Measurements from ENCODE around the gene CCDC196. TPM values are rescaled to one million over a fixed set of nuclear protein-coding genes. Genes with fewer than 3 reads are reported as not detected.

Gene CCDC196
- total RNA-seq, 1 donor from 2014 or later, result not detected

GRCh38 chr14:66471584-66471983 is 14.6 kb upstream of the CCDC196 start:
- no peaks in the 10 kb centered on the region for H3K36me3 ChIP-seq (ENCODE audit: control insufficient read depth in 3 of 3, insufficient read depth in 3 of 3, low read length in 3 of 3)
- H3K27ac ChIP-seq (ENCODE audit: low read depth, low read length), result no peak overlapping the region
- H3K27me3 ChIP-seq (ENCODE audit: control insufficient read depth in 3 of 3, insufficient read depth in 3 of 3, low read length in 3 of 3), result no peaks in the 10 kb centered on the region
- no peak overlapping the region for H3K9ac ChIP-seq (ENCODE audit: low read depth in 1 of 3, low read length in 3 of 3)
- H3K4me3 ChIP-seq (ENCODE audit: low read length in 3 of 3), result no peak overlapping the region
- H3K9me3 ChIP-seq (ENCODE audit: control insufficient read depth in 3 of 3, low read length in 3 of 3), result no peaks in the 10 kb centered on the region
- no peaks in the 10 kb centered on the region for H3K4me1 ChIP-seq (ENCODE audit: control insufficient read depth in 3 of 3, insufficient read depth in 3 of 3, low read length in 3 of 3)

- H3K9ac ChIP-seq (ENCODE audit: low read depth in 1 of 3, low read length in 3 of 3), result no peak overlapping the region
- H3K9me3 ChIP-seq (ENCODE audit: control insufficient read depth in 3 of 3, low read length in 3 of 3), result no peaks in the 10 kb centered on the region
- no peaks in the 10 kb centered on the region for H3K36me3 ChIP-seq (ENCODE audit: control insufficient read depth in 3 of 3, insufficient read depth in 3 of 3, low read length in 3 of 3)
- H3K27me3 ChIP-seq (ENCODE audit: control insufficient read depth in 3 of 3, insufficient read depth in 3 of 3, low read length in 3 of 3), result no peaks in the 10 kb centered on the region
- no peak overlapping the region for H3K27ac ChIP-seq (ENCODE audit: low read depth, low read length)
- H3K4me1 ChIP-seq (ENCODE audit: control insufficient read depth in 3 of 3, insufficient read depth in 3 of 3, low read length in 3 of 3), result no peaks in the 10 kb centered on the region
- H3K4me3 ChIP-seq (ENCODE audit: low read length in 3 of 3), result no peak overlapping the region
These were observed 13.9 kb upstream of the CCDC196 start for GRCh38 chr14:66472251-66472650.

- Histone ChIP-seq H3K27me3 (ENCODE audit: control insufficient read depth in 3 of 3, insufficient read depth in 3 of 3, low read length in 3 of 3) (no peaks in the 10 kb centered on the region), H3K4me3 (ENCODE audit: low read length in 3 of 3) (no peak overlapping the region), H3K27ac (ENCODE audit: low read depth, low read length) (no peak overlapping the region), H3K9me3 (ENCODE audit: control insufficient read depth in 3 of 3, low read length in 3 of 3) (no peaks in the 10 kb centered on the region), H3K9ac (ENCODE audit: low read depth in 1 of 3, low read length in 3 of 3) (no peak overlapping the region), H3K4me1 (ENCODE audit: control insufficient read depth in 3 of 3, insufficient read depth in 3 of 3, low read length in 3 of 3) (no peaks in the 10 kb centered on the region), H3K36me3 (ENCODE audit: control insufficient read depth in 3 of 3, insufficient read depth in 3 of 3, low read length in 3 of 3) (no peaks in the 10 kb centered on the region)
These were observed 12.9 kb upstream of the CCDC196 start for GRCh38 chr14:66473223-66473622.

DNA sequence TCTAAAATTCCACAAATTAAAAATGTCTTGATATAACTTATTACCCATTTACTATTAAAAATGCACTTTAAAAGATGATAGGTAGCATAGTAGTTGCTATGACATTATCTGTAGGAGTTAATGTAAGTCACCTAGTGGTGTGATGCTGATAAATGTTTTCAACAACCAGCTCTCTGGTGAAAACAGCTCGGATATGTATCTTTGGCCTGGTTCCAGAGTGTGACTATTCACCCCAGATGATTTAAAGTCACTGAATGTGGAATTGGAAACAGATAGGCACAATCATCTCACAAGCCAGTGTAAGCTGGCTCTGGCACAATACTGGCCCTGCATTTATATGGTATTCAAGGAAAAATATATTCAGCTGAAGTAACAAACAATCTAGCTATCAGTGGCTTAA is 9.2 kb upstream of the CCDC196 start:
- no peak overlapping the region for H3K27ac ChIP-seq (ENCODE audit: low read depth, low read length)
- no peak overlapping the region for H3K9ac ChIP-seq (ENCODE audit: low read depth in 1 of 3, low read length in 3 of 3)
- H3K9me3 ChIP-seq (ENCODE audit: control insufficient read depth in 3 of 3, low read length in 3 of 3), result no peaks in the 10 kb centered on the region
- H3K27me3 ChIP-seq (ENCODE audit: control insufficient read depth in 3 of 3, insufficient read depth in 3 of 3, low read length in 3 of 3), result no peaks in the 10 kb centered on the region
- H3K36me3 ChIP-seq (ENCODE audit: control insufficient read depth in 3 of 3, insufficient read depth in 3 of 3, low read length in 3 of 3), result no peaks in the 10 kb centered on the region
- H3K4me3 ChIP-seq (ENCODE audit: low read length in 3 of 3), result no peak overlapping the region
- H3K4me1 ChIP-seq (ENCODE audit: control insufficient read depth in 3 of 3, insufficient read depth in 3 of 3, low read length in 3 of 3), result no peaks in the 10 kb centered on the region

GRCh38 chr14:66477567-66477966 is 8.6 kb upstream of the CCDC196 start:
- H3K4me3 ChIP-seq (ENCODE audit: low read length in 3 of 3), result no peak overlapping the region
- no peaks in the 10 kb centered on the region for H3K4me1 ChIP-seq (ENCODE audit: control insufficient read depth in 3 of 3, insufficient read depth in 3 of 3, low read length in 3 of 3)
- H3K9ac ChIP-seq (ENCODE audit: low read depth in 1 of 3, low read length in 3 of 3), result no peak overlapping the region
- H3K27ac ChIP-seq (ENCODE audit: low read depth, low read length), result no peak overlapping the region
- no peaks in the 10 kb centered on the region for H3K27me3 ChIP-seq (ENCODE audit: control insufficient read depth in 3 of 3, insufficient read depth in 3 of 3, low read length in 3 of 3)
- H3K36me3 ChIP-seq (ENCODE audit: control insufficient read depth in 3 of 3, insufficient read depth in 3 of 3, low read length in 3 of 3), result no peaks in the 10 kb centered on the region
- H3K9me3 ChIP-seq (ENCODE audit: control insufficient read depth in 3 of 3, low read length in 3 of 3), result no peaks in the 10 kb centered on the region

GRCh38 chr14:66482873-66483272 is 3.3 kb upstream of the CCDC196 start:
- Histone ChIP-seq H3K27ac (ENCODE audit: low read depth, low read length) (no peak overlapping the region), H3K4me1 (ENCODE audit: control insufficient read depth in 3 of 3, insufficient read depth in 3 of 3, low read length in 3 of 3) (peaks cover 4 to 9% (median 7%) of the 10 kb centered on the region in 3 donors), H3K4me3 (ENCODE audit: low read length in 3 of 3) (no peak overlapping the region)

GRCh38 chr14:66483322-66483721 is 2.8 kb upstream of the CCDC196 start:
- H3K27ac ChIP-seq (ENCODE audit: low read depth, low read length), result no peak overlapping the region
- H3K9me3 ChIP-seq (ENCODE audit: control insufficient read depth in 3 of 3, low read length in 3 of 3), result no peaks in the 10 kb centered on the region
- no peaks in the 10 kb centered on the region for H3K36me3 ChIP-seq (ENCODE audit: control insufficient read depth in 3 of 3, insufficient read depth in 3 of 3, low read length in 3 of 3)
- H3K4me1 ChIP-seq (ENCODE audit: control insufficient read depth in 3 of 3, insufficient read depth in 3 of 3, low read length in 3 of 3), result peaks cover 4 to 9% (median 7%) of the 10 kb centered on the region in 3 donors
- H3K9ac ChIP-seq (ENCODE audit: low read depth in 1 of 3, low read length in 3 of 3), result no peak overlapping the region
- no peak overlapping the region for H3K4me3 ChIP-seq (ENCODE audit: low read length in 3 of 3)
- no peaks in the 10 kb centered on the region for H3K27me3 ChIP-seq (ENCODE audit: control insufficient read depth in 3 of 3, insufficient read depth in 3 of 3, low read length in 3 of 3)

More at GRCh38 chr14:66482873-66483272, 3.3 kb upstream of the CCDC196 start:
- Histone ChIP-seq H3K9me3 (ENCODE audit: control insufficient read depth in 3 of 3, low read length in 3 of 3) (no peaks in the 10 kb centered on the region), H3K27me3 (ENCODE audit: control insufficient read depth in 3 of 3, insufficient read depth in 3 of 3, low read length in 3 of 3) (no peaks in the 10 kb centered on the region), H3K9ac (ENCODE audit: low read depth in 1 of 3, low read length in 3 of 3) (no peak overlapping the region), H3K36me3 (ENCODE audit: control insufficient read depth in 3 of 3, insufficient read depth in 3 of 3, low read length in 3 of 3) (no peaks in the 10 kb centered on the region)

GRCh38 chr14:66485029-66485428 is 1.1 kb upstream of the CCDC196 start:
- H3K4me3 ChIP-seq (ENCODE audit: low read length in 3 of 3), result no peak overlapping the region
- no peak overlapping the region for H3K27ac ChIP-seq (ENCODE audit: low read depth, low read length)
- H3K4me1 ChIP-seq (ENCODE audit: control insufficient read depth in 3 of 3, insufficient read depth in 3 of 3, low read length in 3 of 3), result peaks cover 4 to 9% (median 7%) of the 10 kb centered on the region in 3 donors
- no peak overlapping the region for H3K9ac ChIP-seq (ENCODE audit: low read depth in 1 of 3, low read length in 3 of 3)
- H3K9me3 ChIP-seq (ENCODE audit: control insufficient read depth in 3 of 3, low read length in 3 of 3), result no peaks in the 10 kb centered on the region
- no peaks in the 10 kb centered on the region for H3K36me3 ChIP-seq (ENCODE audit: control insufficient read depth in 3 of 3, insufficient read depth in 3 of 3, low read length in 3 of 3)
- H3K27me3 ChIP-seq (ENCODE audit: control insufficient read depth in 3 of 3, insufficient read depth in 3 of 3, low read length in 3 of 3), result no peaks in the 10 kb centered on the region

- peaks cover 4 to 9% (median 7%) of the 10 kb centered on the region in 3 donors for H3K4me1 ChIP-seq (ENCODE audit: control insufficient read depth in 3 of 3, insufficient read depth in 3 of 3, low read length in 3 of 3)
- H3K9ac ChIP-seq (ENCODE audit: low read depth in 1 of 3, low read length in 3 of 3), result no peak overlapping the region
- H3K27me3 ChIP-seq (ENCODE audit: control insufficient read depth in 3 of 3, insufficient read depth in 3 of 3, low read length in 3 of 3), result no peaks in the 10 kb centered on the region
- no peak overlapping the region for H3K4me3 ChIP-seq (ENCODE audit: low read length in 3 of 3)
- H3K36me3 ChIP-seq (ENCODE audit: control insufficient read depth in 3 of 3, insufficient read depth in 3 of 3, low read length in 3 of 3), result no peaks in the 10 kb centered on the region
- no peak overlapping the region for H3K27ac ChIP-seq (ENCODE audit: low read depth, low read length)
- H3K9me3 ChIP-seq (ENCODE audit: control insufficient read depth in 3 of 3, low read length in 3 of 3), result no peaks in the 10 kb centered on the region
These were observed 993 bp downstream of the CCDC196 start for GRCh38 chr14:66487164-66487563.

GRCh38 chr14:66490143-66491111 is 4.3 kb downstream of the CCDC196 start:
- Histone ChIP-seq H3K4me3 (ENCODE audit: low read length in 3 of 3) (no peak overlapping the region), H3K36me3 (ENCODE audit: control insufficient read depth in 3 of 3, insufficient read depth in 3 of 3, low read length in 3 of 3) (no peaks in the 10 kb centered on the region), H3K9ac (ENCODE audit: low read depth in 1 of 3, low read length in 3 of 3) (no peak overlapping the region), H3K27me3 (ENCODE audit: control insufficient read depth in 3 of 3, insufficient read depth in 3 of 3, low read length in 3 of 3) (no peaks in the 10 kb centered on the region), H3K9me3 (ENCODE audit: control insufficient read depth in 3 of 3, low read length in 3 of 3) (no peaks in the 10 kb centered on the region), H3K4me1 (ENCODE audit: control insufficient read depth in 3 of 3, insufficient read depth in 3 of 3, low read length in 3 of 3) (no peaks in the 10 kb centered on the region), H3K27ac (ENCODE audit: low read depth, low read length) (no peak overlapping the region)
